IPS-11a (cell line): ENCODE data around the gene MCC.

Experiments used
- H3K4me3 ChIP-seq: one replicate; pipeline ENCODE4 v1.5.1; 2013; ENCODE audit warnings: low read depth, low read length, control low read depth

Gene MCC

GRCh38 chr5:113487781-113488644 lies at the start of gene MCC:
Gene MCC (minus strand): TSS chr5:113488453.
- H3K4me3 ChIP-seq = peak within 1 kb of the TSS; percentile 73

- H3K4me3 ChIP-seq = no peak overlapping the region
These were observed 43.4 kb upstream of the MCC start for GRCh38 chr5:113531481-113532159.

- no peak overlapping the region for H3K4me3 ChIP-seq
These were observed 39.5 kb upstream of the MCC start for GRCh38 chr5:113527746-113528145.

GRCh38 chr5:113526421-113526820 lies 38.2 kb upstream of the MCC start:
- no peak overlapping the region for H3K4me3 ChIP-seq

- no peak overlapping the region for H3K4me3 ChIP-seq
These were observed 36.7 kb upstream of the MCC start for GRCh38 chr5:113524927-113525326.

- H3K4me3 ChIP-seq = no peak overlapping the region
These were observed 34.9 kb upstream of the MCC start for GRCh38 chr5:113523168-113523567.

- no peak overlapping the region for H3K4me3 ChIP-seq
These were observed 32.6 kb upstream of the MCC start for GRCh38 chr5:113520899-113521298.

- no peak overlapping the region for H3K4me3 ChIP-seq
These were observed 32.2 kb upstream of the MCC start for GRCh38 chr5:113520429-113520828.

- H3K4me3 ChIP-seq = no peak overlapping the region
These were observed 31.2 kb upstream of the MCC start for GRCh38 chr5:113519412-113519811.

- H3K4me3 ChIP-seq = no peak overlapping the region
These were observed 30.6 kb upstream of the MCC start for GRCh38 chr5:113518884-113519283.

GRCh38 chr5:113514289-113514635 lies 26.0 kb upstream of the MCC start:
- H3K4me3 ChIP-seq = peak overlapping the region; percentile 75

GRCh38 chr5:113513384-113514288 lies 25.4 kb upstream of the MCC start, which contains the start of gene YTHDC2:
Gene YTHDC2 (plus strand): TSS chr5:113513694. CDS start chr5:113513896, 202 bp downstream.
- peak within 1 kb of the TSS; percentile 75 for H3K4me3 ChIP-seq

GRCh38 chr5:113512341-113512740 lies 24.1 kb upstream of the MCC start:
- H3K4me3 ChIP-seq = no peak overlapping the region

GRCh38 chr5:113510836-113511451 lies 22.7 kb upstream of the MCC start:
- H3K4me3 ChIP-seq = no peak overlapping the region

- no peak overlapping the region for H3K4me3 ChIP-seq
These were observed 20.5 kb upstream of the MCC start for GRCh38 chr5:113508756-113509155.

GRCh38 chr5:113507601-113508000 lies 19.3 kb upstream of the MCC start:
- no peak overlapping the region for H3K4me3 ChIP-seq

- no peak overlapping the region for H3K4me3 ChIP-seq
These were observed 16.9 kb upstream of the MCC start for GRCh38 chr5:113505181-113505580.

- no peak overlapping the region for H3K4me3 ChIP-seq
These were observed 14.9 kb upstream of the MCC start for GRCh38 chr5:113503146-113503545.

- no peak overlapping the region for H3K4me3 ChIP-seq
These were observed 13.8 kb upstream of the MCC start for GRCh38 chr5:113502073-113502472.

- H3K4me3 ChIP-seq = no peak overlapping the region
These were observed 7.2 kb upstream of the MCC start for GRCh38 chr5:113495422-113495841.

- no peak overlapping the region for H3K4me3 ChIP-seq
These were observed 5.2 kb upstream of the MCC start for GRCh38 chr5:113493446-113493845.
